ENCODE results near the gene KIF6. TPM values are rescaled to one million over a fixed set of nuclear protein-coding genes. Genes with fewer than 3 reads are reported as not detected.

KIF6 gene
- total RNA-seq, 1 donor from 2014 or later: 2.7 TPM

GRCh38 chr6:39440039-39440426, 285.2 kb downstream of the KIF6 start:
- Mint-ChIP-seq H3K4me1 (peaks cover 2% of the 10 kb centered on the region), H3K9me3 (peaks cover 16% of the 10 kb centered on the region), H3K36me3 (peaks cover 4% of the 10 kb centered on the region), H3K4me3 (no peak overlapping the region), H3K27me3 (ENCODE audit: insufficient read depth, low read depth) (peaks cover 3% of the 10 kb centered on the region), H3K27ac (no peak overlapping the region)
- Histone ChIP-seq H2AFZ (replicated peaks) (no peak overlapping the region), H3K4me1 (peaks cover 5% of the 10 kb centered on the region), H3K4me2 (no peak overlapping the region), H3K4me3 (no peak overlapping the region), H3K27me3 (no peaks in the 10 kb centered on the region), H3K9me3 (ENCODE audit: low read depth) (peaks cover 6% of the 10 kb centered on the region), H4K20me1 (ENCODE audit: low read depth) (no peaks in the 10 kb centered on the region), H3K9ac (no peak overlapping the region), H3F3A (ENCODE audit: low read depth) (no peaks in the 10 kb centered on the region), H3K36me3 (no peaks in the 10 kb centered on the region), H3K79me2 (ENCODE audit: low read depth) (no peaks in the 10 kb centered on the region), H3K27ac (no peak overlapping the region)
- TF ChIP-seq CTCF (IDR thresholded peaks at IDR 0.05): no peak
- TF ChIP-seq EZH2 (IDR thresholded peaks at IDR 0.05): no peak
- no peak for TF ChIP-seq EZH2phosphoT487 (IDR thresholded peaks at IDR 0.05)
- no peak for DNase-seq (ENCODE audit: low spot score)

- no peak overlapping the region for H3K27ac Mint-ChIP-seq
- no peaks in the 10 kb centered on the region for H3K4me1 Mint-ChIP-seq
- H3K9me3 Mint-ChIP-seq: peaks cover 16% of the 10 kb centered on the region
- H3K36me3 Mint-ChIP-seq: peaks cover 4% of the 10 kb centered on the region
- H3K4me2 ChIP-seq: no peak overlapping the region
- H3K4me3 Mint-ChIP-seq: no peak overlapping the region
- no peaks in the 10 kb centered on the region for H3K36me3 ChIP-seq
- TF ChIP-seq EZH2 (IDR thresholded peaks at IDR 0.05): no peak
- TF ChIP-seq CTCF (IDR thresholded peaks at IDR 0.05): no peak
- TF ChIP-seq EZH2phosphoT487 (IDR thresholded peaks at IDR 0.05): no peak
- no peak overlapping the region for H2AFZ ChIP-seq (replicated peaks)
- H3K79me2 ChIP-seq (ENCODE audit: low read depth): no peaks in the 10 kb centered on the region
- H3K9ac ChIP-seq: no peak overlapping the region
- no peaks in the 10 kb centered on the region for H3F3A ChIP-seq (ENCODE audit: low read depth)
- H3K27me3 ChIP-seq: no peaks in the 10 kb centered on the region
- peaks cover 3% of the 10 kb centered on the region for H3K27me3 Mint-ChIP-seq (ENCODE audit: insufficient read depth, low read depth)
- no peak overlapping the region for H3K4me3 ChIP-seq
- H3K9me3 ChIP-seq (ENCODE audit: low read depth): peaks cover 6% of the 10 kb centered on the region
- DNase-seq (ENCODE audit: low spot score): no peak
- no peaks in the 10 kb centered on the region for H3K4me1 ChIP-seq
- no peak overlapping the region for H3K27ac ChIP-seq
- H4K20me1 ChIP-seq (ENCODE audit: low read depth): no peaks in the 10 kb centered on the region
Measured at GRCh38 chr6:39439342-39440038, 285.7 kb downstream of the KIF6 start.

- no peaks in the 10 kb centered on the region for H4K20me1 ChIP-seq (ENCODE audit: low read depth)
- H3K9ac ChIP-seq: no peak overlapping the region
- H3K79me2 ChIP-seq (ENCODE audit: low read depth): no peaks in the 10 kb centered on the region
- no peak overlapping the region for H3K27ac ChIP-seq
- H3K27me3 ChIP-seq: no peaks in the 10 kb centered on the region
- H3K4me1 ChIP-seq: no peaks in the 10 kb centered on the region
- H3K27ac Mint-ChIP-seq: no peak overlapping the region
- no peak overlapping the region for H3K4me2 ChIP-seq
- no peaks in the 10 kb centered on the region for H3F3A ChIP-seq (ENCODE audit: low read depth)
- no peak for TF ChIP-seq EZH2phosphoT487 (IDR thresholded peaks at IDR 0.05)
- TF ChIP-seq CTCF (IDR thresholded peaks at IDR 0.05): no peak
- no peak for TF ChIP-seq EZH2 (IDR thresholded peaks at IDR 0.05)
- H3K27me3 Mint-ChIP-seq (ENCODE audit: insufficient read depth, low read depth): peaks cover 2% of the 10 kb centered on the region
- peaks cover 19% of the 10 kb centered on the region for H3K4me1 Mint-ChIP-seq
- peaks cover 4% of the 10 kb centered on the region for H3K36me3 Mint-ChIP-seq
- no peak overlapping the region for H2AFZ ChIP-seq (replicated peaks)
- no peak for DNase-seq (ENCODE audit: low spot score)
- no peak overlapping the region for H3K4me3 ChIP-seq
- no peaks in the 10 kb centered on the region for H3K36me3 ChIP-seq
- peaks cover 16% of the 10 kb centered on the region for H3K9me3 Mint-ChIP-seq
- no peak overlapping the region for H3K4me3 Mint-ChIP-seq
- peaks cover 6% of the 10 kb centered on the region for H3K9me3 ChIP-seq (ENCODE audit: low read depth)
Measured at GRCh38 chr6:39433630-39434029, 291.6 kb downstream of the KIF6 start.

Data from neural progenitor cell (in vitro differentiated cells).